Astrocyte (in vitro differentiated cells and primary cell): Measurements from ENCODE around the gene FOSL2. TPM values are rescaled to one million over a fixed set of nuclear protein-coding genes. Genes with fewer than 3 reads are reported as not detected.

Source experiments
- DNase-seq: peaks from one replicate; pipeline ENCODE4 v3.0.0-alpha.2; 2010; ENCODE audit warnings: low read depth
- FAIRE-seq: peaks from 2 replicates; lab custom pipeline; 2011; peaks lifted over from hg19 to GRCh38; lab: Jason Lieb, UNC
- H2AFZ ChIP-seq: 2 replicates; pipeline ENCODE4 v1.6.0; 2012; ENCODE audit warnings: low read depth, low read length, inconsistent platforms
- H3K27ac ChIP-seq: 2 replicates; pipeline ENCODE4 v1.5.1; 2011; ENCODE audit warnings: low read depth, low read length, inconsistent platforms
- H3K27me3 ChIP-seq: 2 replicates; pipeline ENCODE4 v1.6.0; 2011; ENCODE audit warnings: low read length, inconsistent platforms; ENCODE audit not compliant: insufficient read depth
- H3K36me3 ChIP-seq: 2 replicates; pipeline ENCODE4 v1.5.1; 2011; ENCODE audit warnings: low read length, inconsistent platforms; ENCODE audit not compliant: insufficient read depth
- H3K4me1 ChIP-seq: 2 replicates; pipeline ENCODE4 v1.5.1; 2011; ENCODE audit warnings: low read length, inconsistent platforms; ENCODE audit not compliant: insufficient read depth
- H3K4me2 ChIP-seq: 2 replicates; pipeline ENCODE4 v1.6.0; 2012; ENCODE audit warnings: low read length, inconsistent platforms
- H3K4me3 ChIP-seq: 2 replicates; pipeline ENCODE4 v1.5.1; 2011; ENCODE audit warnings: low read depth, mild to moderate bottlenecking, low read length, inconsistent platforms; ENCODE audit not compliant: insufficient read depth
- H3K79me2 ChIP-seq: 2 replicates; pipeline ENCODE4 v1.6.0; 2012; ENCODE audit warnings: mild to moderate bottlenecking, low read length, inconsistent platforms; ENCODE audit not compliant: insufficient read depth
- H3K9ac ChIP-seq: 2 replicates; pipeline ENCODE4 v1.6.0; 2012; ENCODE audit warnings: mild to moderate bottlenecking, low read length, inconsistent platforms
- H3K9me3 ChIP-seq: 2 replicates; pipeline ENCODE4 v1.5.1; 2012; ENCODE audit warnings: low read depth, mild to moderate bottlenecking, low read length, inconsistent platforms; ENCODE audit not compliant: insufficient read depth
- H4K20me1 ChIP-seq: 2 replicates; pipeline ENCODE4 v1.6.0; 2012; ENCODE audit warnings: low read length, inconsistent platforms; ENCODE audit not compliant: insufficient read depth
- H3K27ac Mint-ChIP-seq: one replicate; pipeline ENCODE4 v1.8.0; 2021; ENCODE audit warnings: mild to moderate bottlenecking, mixed read lengths; ENCODE audit not compliant: unreplicated experiment
- H3K27me3 Mint-ChIP-seq: one replicate; pipeline ENCODE4 v1.8.0; 2021; ENCODE audit warnings: low read depth, mixed read lengths; ENCODE audit not compliant: unreplicated experiment
- H3K36me3 Mint-ChIP-seq: one replicate; pipeline ENCODE4 v1.8.0; 2021; ENCODE audit warnings: low read depth, mixed read lengths; ENCODE audit not compliant: unreplicated experiment
- H3K4me1 Mint-ChIP-seq: one replicate; pipeline ENCODE4 v1.8.0; 2021; ENCODE audit warnings: low read depth, mixed read lengths; ENCODE audit not compliant: unreplicated experiment
- H3K4me3 Mint-ChIP-seq: one replicate; pipeline ENCODE4 v1.8.0; 2021; ENCODE audit warnings: mild to moderate bottlenecking, moderate library complexity, mixed read lengths; ENCODE audit not compliant: unreplicated experiment
- H3K9me3 Mint-ChIP-seq: one replicate; pipeline ENCODE4 v1.8.0; 2021; ENCODE audit warnings: mild to moderate bottlenecking, mixed read lengths; ENCODE audit not compliant: unreplicated experiment
- CTCF ChIP-seq: IDR thresholded peaks from 2 replicates; pipeline ENCODE4 v1.5.1; 2011; ENCODE audit warnings: low read depth, mild to moderate bottlenecking, inconsistent platforms, low read length, moderate library complexity; ENCODE audit not compliant: insufficient read depth
- EZH2 ChIP-seq: IDR thresholded peaks from 2 replicates; pipeline ENCODE4 v1.6.1; 2012; ENCODE audit warnings: mild to moderate bottlenecking, low read length, inconsistent platforms; ENCODE audit not compliant: insufficient read depth
- total RNA-seq: library from RNA; stranded (reverse); gene quantifications from 2 replicates; pipeline ENCODE4 v1.2.1, GENCODE V29; 2021

Gene FOSL2
- total RNA-seq, 1 donor from 2014 or later: 158 TPM

DNA sequence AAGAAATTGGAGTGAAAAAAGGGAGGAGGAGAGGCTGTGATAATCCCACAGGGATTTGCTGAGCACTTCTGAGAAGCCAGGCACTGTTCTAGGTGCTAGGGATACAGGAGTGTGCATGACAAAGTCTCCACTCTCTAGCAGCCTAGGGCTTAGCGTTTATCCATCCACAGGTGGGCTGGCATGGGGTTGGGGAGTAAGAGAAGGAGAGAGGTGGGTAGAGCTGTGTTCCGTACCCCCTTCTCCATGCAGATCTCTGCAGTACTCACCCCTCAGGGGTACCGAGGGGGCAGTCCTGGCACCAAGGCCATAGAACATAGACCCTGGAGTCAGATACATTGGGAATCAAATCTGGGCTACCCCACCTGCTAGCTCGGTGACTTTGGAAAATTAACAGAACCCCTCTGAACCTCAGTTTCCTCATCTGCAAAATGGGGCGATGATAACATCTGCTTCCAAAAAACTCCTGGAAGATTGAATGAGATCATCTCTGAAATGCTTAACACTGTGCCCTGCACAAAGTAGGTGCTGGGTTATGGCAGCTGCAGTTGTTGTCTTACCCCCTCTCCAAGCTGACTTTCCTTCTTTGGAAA is 18.6 kb downstream of the FOSL2 start:
- H3K27ac ChIP-seq: no peak overlapping the region
- H3K4me1 Mint-ChIP-seq: peaks cover 67% of the 10 kb centered on the region
- H3K36me3 Mint-ChIP-seq: peaks cover 47% of the 10 kb centered on the region
- H3K9me3 ChIP-seq: no peaks in the 10 kb centered on the region
- no peak overlapping the region for H3K9ac ChIP-seq
- DNase-seq (no peak), FAIRE-seq (no peak)
- H4K20me1 ChIP-seq: peaks cover 84% of the 10 kb centered on the region
- peaks cover 80% of the 10 kb centered on the region for H3K79me2 ChIP-seq
- H3K4me1 ChIP-seq: peaks cover 58% of the 10 kb centered on the region
- no peak overlapping the region for H3K4me3 ChIP-seq
- peak overlapping the region; percentile 8 for H3K4me3 Mint-ChIP-seq
- no peaks in the 10 kb centered on the region for H3K9me3 Mint-ChIP-seq
- H3K27ac Mint-ChIP-seq: no peak overlapping the region
- H3K27me3 Mint-ChIP-seq: no peaks in the 10 kb centered on the region
- no peak overlapping the region for H2AFZ ChIP-seq
- peaks cover 63% of the 10 kb centered on the region for H3K36me3 ChIP-seq
- TF ChIP-seq EZH2: no peak
- TF ChIP-seq CTCF: no peak
- no peak overlapping the region for H3K4me2 ChIP-seq
- no peaks in the 10 kb centered on the region for H3K27me3 ChIP-seq

GRCh38 chr2:28411956-28412609 is 19.4 kb downstream of the FOSL2 start:
- no peak for FAIRE-seq
- Mint-ChIP-seq H3K4me1 (peaks cover 66% of the 10 kb centered on the region), H3K27ac (no peak overlapping the region), H3K27me3 (no peaks in the 10 kb centered on the region), H3K4me3 (no peak overlapping the region), H3K9me3 (no peaks in the 10 kb centered on the region), H3K36me3 (peaks cover 44% of the 10 kb centered on the region)
- H4K20me1 ChIP-seq: peaks cover 83% of the 10 kb centered on the region
- H3K4me1 ChIP-seq: peaks cover 50% of the 10 kb centered on the region
- no peaks in the 10 kb centered on the region for H3K27me3 ChIP-seq
- H3K36me3 ChIP-seq: peaks cover 63% of the 10 kb centered on the region
- DNase-seq: no peak
- no peak overlapping the region for H3K4me2 ChIP-seq
- peaks cover 78% of the 10 kb centered on the region for H3K79me2 ChIP-seq
- no peak overlapping the region for H3K27ac ChIP-seq
- TF ChIP-seq EZH2 (no peak), CTCF (no peak)
- no peaks in the 10 kb centered on the region for H3K9me3 ChIP-seq
- no peak overlapping the region for H3K9ac ChIP-seq
- no peak overlapping the region for H3K4me3 ChIP-seq
- no peak overlapping the region for H2AFZ ChIP-seq

DNA sequence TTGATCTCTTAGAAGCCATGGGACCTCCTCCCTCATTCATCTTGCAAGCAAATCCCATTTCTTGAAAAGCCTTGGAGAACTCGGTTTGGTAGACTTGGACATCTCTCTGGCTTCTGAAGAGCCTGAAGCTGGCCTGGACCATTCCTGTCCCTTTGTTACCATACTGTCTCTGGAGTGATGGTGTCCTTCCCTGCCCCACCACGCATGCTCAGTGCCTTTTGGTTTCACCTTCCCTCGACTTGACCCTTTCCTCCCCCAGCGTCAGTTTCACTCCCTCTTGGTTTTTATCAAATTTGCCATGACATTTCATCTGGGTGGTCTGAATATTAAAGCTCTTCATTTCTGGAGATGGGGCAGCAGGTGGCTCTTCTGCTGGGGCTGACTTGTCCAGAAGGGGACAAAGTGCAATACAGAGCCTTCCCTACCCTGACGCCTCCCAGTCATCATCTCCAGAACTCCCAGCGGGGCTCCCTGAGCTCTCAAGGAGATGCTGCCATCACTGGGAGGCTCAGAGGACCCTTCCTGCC is 20.0 kb downstream of the FOSL2 start:
- Histone ChIP-seq H3K9me3 (no peaks in the 10 kb centered on the region), H3K27me3 (no peaks in the 10 kb centered on the region), H2AFZ (no peak overlapping the region), H4K20me1 (peaks cover 85% of the 10 kb centered on the region), H3K79me2 (peaks cover 76% of the 10 kb centered on the region), H3K9ac (no peak overlapping the region), H3K36me3 (peaks cover 60% of the 10 kb centered on the region), H3K4me3 (no peak overlapping the region), H3K27ac (no peak overlapping the region), H3K4me2 (no peak overlapping the region), H3K4me1 (peaks cover 44% of the 10 kb centered on the region)
- no peak for FAIRE-seq
- Mint-ChIP-seq H3K27ac (no peak overlapping the region), H3K27me3 (no peaks in the 10 kb centered on the region), H3K4me3 (no peak overlapping the region), H3K9me3 (no peaks in the 10 kb centered on the region), H3K36me3 (peaks cover 43% of the 10 kb centered on the region), H3K4me1 (peaks cover 65% of the 10 kb centered on the region)
- TF ChIP-seq CTCF (no peak), EZH2 (no peak)
- no peak for DNase-seq
